OCI-LY7 (cell line): ENCODE measurements around the gene TSHZ2. TPM values are rescaled to one million over a fixed set of nuclear protein-coding genes. Genes with fewer than 3 reads are reported as not detected.

ENCODE experiments used
- BruUV-seq: library from RNA; stranded (reverse); fragments of 400-500 nt; replicated peaks from 2 replicates; lab custom pipeline; 2021; lab: Mats Ljungman, UMichigan
- CTCF ChIA-PET: fragments of 300-600 bp; sonication (Branson Sonifier 250); formaldehyde crosslinking; loops from one replicate; lab custom pipeline; 2022; ENCODE audit warnings: antibody characterized with exemption; ENCODE audit not compliant: unreplicated experiment; lab: Charles Lee
- POLR2A ChIA-PET: fragments of 300-600 bp; sonication (Branson Sonifier 250); formaldehyde crosslinking; loops from one replicate; lab custom pipeline; 2022; ENCODE audit warnings: antibody characterized with exemption; lab: Charles Lee
- DNase-seq: peaks from one replicate; pipeline ENCODE4 v3.0.0-alpha.2; 2015; ENCODE audit warnings: low spot score
- H2AFZ ChIP-seq: fragments of 200-600 bp; sonication (generic), shearing (Covaris generic); 2 replicates; pipeline ENCODE4 v1.6.1; 2014; ENCODE audit warnings: mild to moderate bottlenecking, antibody characterized with exemption, low read length, moderate library complexity
- H3K27ac ChIP-seq: fragments of 200-600 bp; sonication (generic); 2 replicates; pipeline ENCODE4 v1.5.1; 2014; ENCODE audit warnings: mixed run types, low read depth, mild to moderate bottlenecking, moderate library complexity, low read length, inconsistent platforms; ENCODE audit not compliant: poor library complexity, severe bottlenecking
- H3K36me3 ChIP-seq: fragments of 200-600 bp; sonication (generic); 2 replicates; pipeline ENCODE4 v1.6.1; 2014; ENCODE audit warnings: mild to moderate bottlenecking, antibody characterized with exemption, low read length, moderate library complexity, mixed read lengths; ENCODE audit not compliant: insufficient read depth
- H3K4me1 ChIP-seq: fragments of 200-600 bp; sonication (generic); 2 replicates; pipeline ENCODE4 v1.5.1; 2014; ENCODE audit warnings: mild to moderate bottlenecking, low read length; ENCODE audit not compliant: insufficient read depth, poor library complexity, severe bottlenecking
- H3K4me2 ChIP-seq: fragments of 200-600 bp; sonication (generic); 2 replicates; pipeline ENCODE4 v1.6.1; 2014; ENCODE audit warnings: mild to moderate bottlenecking, low read length
- H3K4me3 ChIP-seq: fragments of 200-600 bp; sonication (generic); 2 replicates; pipeline ENCODE4 v1.5.1; 2014; ENCODE audit warnings: mild to moderate bottlenecking, low read depth, low read length; ENCODE audit not compliant: poor library complexity, severe bottlenecking
- H3K79me2 ChIP-seq: fragments of 200-600 bp; sonication (generic); 2 replicates; pipeline ENCODE4 v1.6.1; 2016; ENCODE audit warnings: low read depth, mild to moderate bottlenecking, low read length, moderate library complexity, mixed read lengths; ENCODE audit not compliant: insufficient read depth
- H3K9me2 ChIP-seq: fragments of 200-600 bp; sonication (generic); 2 replicates; pipeline ENCODE4 v1.6.1; 2016; ENCODE audit warnings: mild to moderate bottlenecking, low read length, mixed read lengths; ENCODE audit not compliant: insufficient read depth
- H3K9me3 ChIP-seq: fragments of 200-600 bp; sonication (generic); 2 replicates; pipeline ENCODE4 v1.6.1; 2014; ENCODE audit warnings: mild to moderate bottlenecking, mixed run types, low read length, mixed read lengths
- H4K20me1 ChIP-seq: fragments of 200-600 bp; sonication (generic); 2 replicates; pipeline ENCODE4 v1.6.1; 2014; ENCODE audit warnings: mild to moderate bottlenecking, antibody characterized with exemption, low read length, moderate library complexity, mixed read lengths; ENCODE audit not compliant: insufficient read depth
- CTCF ChIP-seq: fragments of 200-600 bp; sonication (generic); conservative IDR thresholded peaks from 2 replicates; pipeline ENCODE4 v1.5.1; 2014; ENCODE audit warnings: mild to moderate bottlenecking, antibody characterized with exemption, low read length, moderate library complexity, mixed read lengths
- EZH2phosphoT487 ChIP-seq: fragments of 200-600 bp; sonication (generic); IDR thresholded peaks from 2 replicates; pipeline ENCODE4 v1.6.1; 2018; ENCODE audit warnings: low read depth, borderline replicate concordance, mild to moderate bottlenecking, mixed run types, antibody characterized with exemption, low read length, moderate library complexity, mixed read lengths
- intact Hi-C: fragments of 100-400 bp; cut with micrococcal nuclease; formaldehyde crosslinking; loops from one replicate; pipeline ENCODE4 v1.10.0; 2022; ENCODE audit not compliant: unreplicated experiment
- total RNA-seq, 2 experiments: library from RNA; depleted of rRNA in 1 of 2; stranded (reverse); fragments of >200 nt in 1 of 2; shearing (Covaris generic) in 1 of 2; gene quantifications; 2 replicates each; pipeline ENCODE4 v1.2.3, GENCODE V29; 2014 to 2022

The TSHZ2 gene
- total RNA-seq, 2 experiments from 2014 or later: not detected

- no TSS peak for BruUV-seq
- CTCF ChIA-PET: interaction anchor here (1.1 kb wide), 1 partner anchor 41 kb away, joined by 3 read pairs; no protein-coding TSS in a partner anchor
- intact Hi-C loops: no loop called here
- Histone ChIP-seq H3K4me3 (peak overlapping the region; percentile 4), H2AFZ (peak overlapping the region; percentile 95), H4K20me1 (no peaks in the 10 kb centered on the region), H3K4me1 (peaks cover 11% of the 10 kb centered on the region), H3K9me3 (no peaks in the 10 kb centered on the region), H3K4me2 (peak overlapping the region; percentile 50), H3K36me3 (no peaks in the 10 kb centered on the region), H3K27ac (no peak overlapping the region), H3K9me2 (no peaks in the 10 kb centered on the region; the same call in 1 of the 2 replicates), H3K79me2 (no peaks in the 10 kb centered on the region)
- DNase-seq: no peak
- POLR2A ChIA-PET: interaction anchor here (0.5 to 2.2 kb wide), 3 partner anchors 10 to 39 kb away, joined by 3 to 7 read pairs (median 3); no protein-coding TSS in a partner anchor
- TF ChIP-seq EZH2phosphoT487 (no peak), CTCF (no peak)
Observed at GRCh38 chr20:53070224-53070623, 98.1 kb downstream of the TSHZ2 start.

- Histone ChIP-seq H3K79me2 (no peaks in the 10 kb centered on the region), H3K9me3 (no peaks in the 10 kb centered on the region), H3K4me3 (peak overlapping the region; percentile 4), H3K4me2 (peak overlapping the region; percentile 50), H3K27ac (no peak overlapping the region), H3K4me1 (peaks cover 11% of the 10 kb centered on the region), H4K20me1 (no peaks in the 10 kb centered on the region), H3K9me2 (no peaks in the 10 kb centered on the region; the same call in 1 of the 2 replicates), H2AFZ (peak overlapping the region; percentile 95), H3K36me3 (no peaks in the 10 kb centered on the region)
- TF ChIP-seq EZH2phosphoT487: no peak
- no peak for TF ChIP-seq CTCF
- ChIA-PET CTCF (interaction anchor here (1.1 kb wide), 1 partner anchor 41 kb away, joined by 3 read pairs; no protein-coding TSS in a partner anchor), POLR2A (interaction anchor here (1.2 to 2.2 kb wide), 4 partner anchors 11 to 39 kb away, joined by 3 to 7 read pairs (median 4); no protein-coding TSS in a partner anchor)
- BruUV-seq: no TSS peak
- DNase-seq: peak; percentile 55
- intact Hi-C loops: no loop called here
Observed at GRCh38 chr20:53070706-53071392, 98.7 kb downstream of the TSHZ2 start.

DNA sequence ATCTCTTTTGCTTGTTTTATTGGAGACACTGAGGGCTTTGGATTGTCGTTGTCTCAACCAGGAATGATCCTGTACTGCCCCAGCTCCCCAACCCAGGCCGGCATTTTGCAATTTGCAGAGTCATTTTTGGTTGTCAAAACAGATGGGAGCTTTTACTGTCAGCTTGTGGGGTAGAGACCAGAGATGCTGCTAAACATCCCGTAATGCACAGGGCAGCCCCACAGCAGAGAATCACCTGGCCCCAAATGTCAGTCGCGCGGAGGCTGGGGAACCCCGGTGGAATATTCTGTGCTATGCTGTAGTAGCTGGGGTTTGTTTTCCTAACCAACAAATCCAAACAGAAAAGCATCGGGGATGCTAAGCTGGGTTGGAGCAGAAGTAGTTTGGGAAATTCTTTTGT lies 99.7 kb downstream of the TSHZ2 start:
- Histone ChIP-seq H2AFZ (no peak overlapping the region), H4K20me1 (no peaks in the 10 kb centered on the region), H3K4me2 (no peak overlapping the region), H3K36me3 (no peaks in the 10 kb centered on the region), H3K4me1 (peaks cover 11% of the 10 kb centered on the region), H3K27ac (no peak overlapping the region), H3K9me2 (no peaks in the 10 kb centered on the region; the same call in 1 of the 2 replicates), H3K79me2 (no peaks in the 10 kb centered on the region), H3K4me3 (no peak overlapping the region), H3K9me3 (no peaks in the 10 kb centered on the region)
- ChIA-PET CTCF (no interaction called here), POLR2A (interaction anchor here (0.5 to 2.2 kb wide), 4 partner anchors 12 to 1006 kb away, joined by 3 to 7 read pairs (median 6); no protein-coding TSS in a partner anchor)
- TF ChIP-seq CTCF: no peak
- no peak for TF ChIP-seq EZH2phosphoT487
- intact Hi-C loops: no loop called here
- DNase-seq: no peak
- BruUV-seq: no TSS peak
